GM19395 (cell line): ENCODE data around the gene CLDN8.

ENCODE experiments used
- ATAC-seq: cut with Tn5 transposase; IDR thresholded peaks from one replicate; pipeline ENCODE4 v1.9.1; 2021; ENCODE audit warnings: mild to moderate bottlenecking, moderate library complexity; ENCODE audit not compliant: unreplicated experiment

The CLDN8 gene

DNA sequence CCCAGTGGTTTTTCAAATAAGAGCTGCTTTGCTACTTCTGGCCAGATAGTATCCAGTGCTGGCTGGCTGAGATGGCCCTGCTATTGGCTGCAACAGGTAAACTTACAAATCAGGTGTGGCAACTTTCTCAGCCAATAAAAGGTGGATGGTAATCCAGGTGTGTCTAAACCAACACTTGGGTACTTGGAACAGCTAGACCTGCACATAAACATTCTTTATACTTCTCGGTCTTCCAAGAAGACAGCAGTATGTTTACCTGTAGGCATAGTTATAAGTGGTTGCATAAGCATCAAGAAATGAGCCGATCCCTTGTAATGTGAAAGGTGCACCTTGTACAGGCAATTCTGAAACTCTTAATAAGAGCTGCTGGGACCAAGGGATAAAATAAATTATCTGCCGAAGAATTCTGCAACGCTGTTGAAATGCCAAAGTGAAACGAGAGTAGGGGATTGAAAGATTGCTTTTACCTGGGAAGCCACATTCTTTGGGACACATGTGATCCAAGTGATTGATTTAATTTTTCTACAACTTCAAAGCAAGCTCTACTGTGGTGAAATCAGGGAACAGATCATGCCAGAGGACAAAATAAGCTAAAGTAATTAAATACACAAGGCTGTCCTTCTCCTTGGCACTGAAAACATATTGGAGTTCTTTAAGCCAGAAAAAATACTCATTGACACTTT, at the start of gene CLDN8:
Gene CLDN8 (minus strand): TSS at position 57 of the 683 bp plus-strand sequence. CDS start 172 bp downstream, outside the sequence.
- ATAC-seq, result no peak

DNA sequence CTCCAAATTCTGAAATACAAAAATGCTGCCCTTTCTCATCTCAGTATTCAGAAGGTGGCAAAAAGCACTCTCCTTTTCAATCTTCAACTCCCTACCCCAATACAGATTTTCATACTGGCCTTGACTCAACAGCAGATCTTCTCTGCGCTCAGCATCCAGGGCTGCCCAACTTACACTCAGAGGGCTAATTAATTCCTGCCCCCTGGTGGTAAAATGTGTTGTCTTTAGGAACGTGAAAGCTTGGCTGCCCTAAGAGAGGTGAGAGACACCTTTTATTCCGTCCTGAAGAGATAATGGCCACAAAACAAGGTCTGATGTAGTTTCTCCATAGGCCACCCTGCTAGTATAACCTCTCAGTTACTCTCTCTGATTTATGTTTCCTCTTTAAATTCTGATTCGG, 41.9 kb upstream of the CLDN8 start:
- no peak for ATAC-seq

DNA sequence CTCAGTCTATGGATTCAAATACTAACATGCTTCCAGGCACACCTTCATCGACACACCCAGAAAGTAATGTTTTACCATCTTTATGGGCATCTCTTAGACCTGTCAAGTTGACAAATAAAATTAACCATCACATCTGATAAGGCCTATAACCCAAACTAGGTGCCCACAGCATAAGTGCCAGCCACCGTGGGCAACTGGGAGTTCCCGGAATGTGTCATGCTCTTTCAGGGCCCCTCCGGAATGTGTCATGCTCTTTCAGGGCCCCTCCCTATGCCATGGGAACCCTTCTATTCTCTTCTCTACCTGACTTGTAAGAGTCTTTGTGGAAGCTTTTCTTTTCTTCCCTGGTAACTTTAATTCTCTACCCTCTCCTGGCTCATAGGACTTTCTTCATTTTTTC, 40.2 kb upstream of the CLDN8 start:
- ATAC-seq, result no peak

DNA sequence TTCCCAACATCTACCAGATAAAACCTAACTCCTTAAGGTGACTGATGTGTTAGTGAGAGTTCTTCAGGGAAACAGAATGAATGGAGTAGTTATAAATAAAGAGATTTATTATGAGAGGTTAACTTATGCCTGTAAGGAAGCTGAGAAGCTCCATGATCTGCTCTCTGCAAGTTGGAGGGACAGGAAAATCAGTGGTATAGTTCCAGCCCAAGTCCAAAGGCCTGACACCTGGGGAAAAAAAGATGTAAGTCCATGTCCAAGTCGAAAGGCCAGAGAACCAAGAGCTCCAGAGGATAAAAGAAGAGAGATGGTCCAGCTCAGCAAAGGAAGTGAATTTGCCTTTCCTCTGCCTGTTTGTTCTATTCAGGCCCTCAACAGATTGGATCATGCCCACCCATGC, 39.8 kb upstream of the CLDN8 start:
- ATAC-seq, result no peak

DNA sequence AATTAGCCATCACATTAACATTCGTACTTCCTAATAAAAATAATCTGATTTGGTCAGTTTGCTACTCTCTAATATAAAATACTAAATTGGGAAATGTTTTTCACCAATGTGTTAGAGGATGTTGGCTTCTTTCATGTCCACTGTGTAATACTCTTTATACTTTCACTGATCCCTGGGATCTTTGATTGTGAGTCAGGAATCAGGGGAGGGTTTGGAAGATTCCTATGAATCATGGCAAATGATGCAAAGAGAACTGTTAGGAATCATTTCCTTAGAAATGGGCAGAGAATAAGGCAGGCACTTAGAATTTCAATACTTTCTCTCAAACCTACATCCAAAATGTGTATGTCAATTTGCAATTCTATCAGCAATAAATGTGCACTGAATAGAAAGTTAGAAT, 35.9 kb upstream of the CLDN8 start:
- ATAC-seq, result no peak

DNA sequence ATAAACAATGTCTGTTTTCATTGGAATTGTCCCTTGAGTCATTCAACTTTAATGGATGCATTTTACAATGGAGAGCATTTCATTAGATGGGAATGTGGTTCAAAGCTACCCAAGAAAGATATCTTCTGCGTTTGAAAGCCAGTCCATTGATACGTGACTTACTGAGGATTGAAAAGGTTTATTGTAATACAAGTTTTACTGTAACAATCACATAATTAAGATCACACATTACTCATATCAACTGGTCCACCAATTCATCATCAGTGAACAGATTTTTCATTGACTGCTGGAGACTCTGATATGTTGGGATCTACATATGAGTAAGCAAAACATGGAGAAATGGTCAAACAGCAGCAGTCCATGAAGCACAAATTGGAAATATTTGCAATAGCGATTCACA, 34.0 kb upstream of the CLDN8 start:
- ATAC-seq, result no peak

DNA sequence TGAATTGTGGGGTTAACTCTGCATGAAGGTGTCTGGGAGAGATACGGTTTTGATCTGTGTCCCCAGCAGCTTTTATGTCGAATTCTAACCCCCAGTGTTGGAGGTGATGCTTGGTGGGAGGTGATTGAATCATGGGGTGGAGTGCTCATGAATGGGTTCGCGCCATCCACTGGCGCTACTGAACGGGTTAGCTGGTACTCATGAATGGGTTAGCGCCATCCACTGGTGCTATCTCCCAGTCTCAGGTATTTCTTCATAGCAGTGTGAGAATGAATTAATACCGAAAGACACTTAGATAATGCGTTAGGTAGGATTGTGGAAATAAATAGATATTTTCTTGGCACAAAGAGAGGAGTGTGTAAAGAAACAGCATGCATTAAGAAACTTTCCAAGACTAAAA, 32.9 kb upstream of the CLDN8 start:
- ATAC-seq, result no peak

DNA sequence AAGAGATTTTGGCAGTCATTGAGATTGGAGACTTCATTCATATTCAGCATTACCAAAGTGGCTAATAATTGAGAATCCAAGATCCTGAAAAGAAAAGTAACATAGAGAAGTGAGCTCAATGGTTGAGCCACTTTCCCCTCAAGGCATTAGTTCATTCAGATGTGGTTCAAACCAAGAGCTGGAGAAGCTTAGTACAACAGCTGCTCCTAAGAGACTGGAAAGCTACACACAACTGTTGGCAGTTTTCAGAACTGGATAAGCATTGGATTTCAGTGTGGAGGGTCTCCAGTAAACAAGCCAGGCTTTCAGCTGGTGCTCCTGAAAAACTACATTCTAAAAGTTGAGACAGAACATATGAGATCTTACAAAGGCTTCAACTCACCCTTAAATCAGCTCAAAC, 29.2 kb upstream of the CLDN8 start:
- ATAC-seq, result no peak

DNA sequence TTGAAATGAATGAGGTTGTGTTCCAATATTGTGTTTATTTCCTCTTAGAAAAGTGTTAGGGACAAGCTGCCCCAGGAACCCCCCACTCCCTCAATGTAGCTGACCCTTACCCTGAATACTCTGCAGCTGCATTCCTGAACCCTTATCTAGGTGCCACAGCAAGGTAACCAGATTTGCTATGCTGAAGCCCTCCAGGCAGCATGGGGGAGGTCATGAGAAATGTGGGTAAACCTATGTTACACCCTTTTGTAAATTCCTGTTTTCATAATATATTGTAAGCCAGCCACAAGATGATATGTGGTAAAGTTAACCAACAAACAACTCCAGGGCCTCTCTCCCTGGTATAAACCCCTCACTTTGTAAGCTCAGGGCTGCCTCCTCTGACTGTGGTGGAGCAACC, 27.8 kb upstream of the CLDN8 start:
- ATAC-seq, result no peak

DNA sequence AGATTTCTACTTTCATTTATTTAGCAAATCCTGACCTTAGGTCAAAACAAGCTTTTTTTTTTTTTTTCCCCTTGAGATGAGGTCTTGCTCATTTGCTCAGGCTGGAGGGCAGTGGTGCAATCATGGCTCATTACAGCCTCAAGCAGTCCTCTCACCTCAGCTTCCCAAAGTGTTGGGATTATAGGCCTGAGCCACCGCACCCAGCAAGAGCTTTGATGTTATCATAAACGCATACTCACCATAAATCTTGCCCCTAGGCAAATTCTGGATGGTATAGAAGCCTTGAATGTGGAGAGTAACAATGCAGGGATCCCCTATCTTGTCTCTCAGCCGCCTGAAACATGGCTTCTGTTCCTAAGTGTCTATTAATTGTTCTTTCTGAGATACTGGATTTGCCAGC, 24.8 kb upstream of the CLDN8 start:
- no peak for ATAC-seq

DNA sequence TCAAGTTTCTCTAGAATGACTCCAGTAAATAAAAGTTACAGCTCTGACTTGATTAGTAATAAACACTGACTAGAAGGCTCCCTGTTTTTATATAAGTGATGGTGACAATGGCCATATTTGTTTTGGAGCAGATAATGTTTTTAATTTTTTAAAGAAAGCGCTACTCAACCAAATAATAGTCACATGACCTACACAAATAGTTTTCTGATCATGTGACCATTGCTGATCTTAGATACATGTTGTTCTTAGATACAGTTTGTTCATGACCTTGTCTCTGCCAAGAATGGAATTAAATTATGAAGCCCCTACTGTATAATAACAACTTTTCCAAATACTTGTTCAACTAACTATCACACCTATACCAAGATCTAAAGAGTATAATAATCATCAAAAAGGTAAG, 22.3 kb upstream of the CLDN8 start:
- no peak for ATAC-seq

DNA sequence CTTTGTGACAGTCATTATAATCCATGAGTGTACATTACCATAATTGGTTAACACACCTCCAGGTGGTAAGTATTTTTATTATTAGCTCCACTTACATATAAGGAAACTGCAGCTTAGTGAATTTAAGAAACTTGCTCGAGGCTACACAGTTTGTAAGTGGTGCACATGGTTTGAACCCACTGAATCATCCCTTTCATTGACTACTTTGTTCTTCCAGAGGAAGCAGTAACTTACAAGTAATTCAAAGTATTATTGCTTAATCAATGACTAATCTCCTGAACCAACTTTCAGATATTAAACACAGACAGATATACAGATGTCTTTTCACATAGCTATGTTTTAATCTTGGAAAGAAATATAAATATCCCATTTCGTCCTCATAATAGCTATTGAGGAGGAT, 18.7 kb upstream of the CLDN8 start:
- no peak for ATAC-seq

DNA sequence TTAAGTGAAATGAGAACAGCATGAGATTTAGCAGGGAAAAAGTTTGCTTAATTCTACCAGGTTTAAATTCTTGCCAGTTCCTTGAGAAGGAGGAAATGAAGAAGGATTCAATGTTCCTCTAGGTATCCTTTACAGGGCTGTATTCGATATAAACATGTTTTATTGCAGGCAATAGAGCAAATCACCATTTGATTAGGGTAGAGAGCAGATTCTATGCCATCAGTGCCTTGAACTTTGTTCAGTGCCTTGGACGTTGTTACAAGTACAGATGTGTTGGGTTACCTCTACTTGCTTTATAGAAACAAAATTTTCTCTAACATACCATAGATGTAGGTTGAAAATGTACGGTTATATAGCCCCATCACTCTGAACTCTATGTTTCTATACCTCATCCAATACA, 18.2 kb upstream of the CLDN8 start:
- ATAC-seq, result no peak

DNA sequence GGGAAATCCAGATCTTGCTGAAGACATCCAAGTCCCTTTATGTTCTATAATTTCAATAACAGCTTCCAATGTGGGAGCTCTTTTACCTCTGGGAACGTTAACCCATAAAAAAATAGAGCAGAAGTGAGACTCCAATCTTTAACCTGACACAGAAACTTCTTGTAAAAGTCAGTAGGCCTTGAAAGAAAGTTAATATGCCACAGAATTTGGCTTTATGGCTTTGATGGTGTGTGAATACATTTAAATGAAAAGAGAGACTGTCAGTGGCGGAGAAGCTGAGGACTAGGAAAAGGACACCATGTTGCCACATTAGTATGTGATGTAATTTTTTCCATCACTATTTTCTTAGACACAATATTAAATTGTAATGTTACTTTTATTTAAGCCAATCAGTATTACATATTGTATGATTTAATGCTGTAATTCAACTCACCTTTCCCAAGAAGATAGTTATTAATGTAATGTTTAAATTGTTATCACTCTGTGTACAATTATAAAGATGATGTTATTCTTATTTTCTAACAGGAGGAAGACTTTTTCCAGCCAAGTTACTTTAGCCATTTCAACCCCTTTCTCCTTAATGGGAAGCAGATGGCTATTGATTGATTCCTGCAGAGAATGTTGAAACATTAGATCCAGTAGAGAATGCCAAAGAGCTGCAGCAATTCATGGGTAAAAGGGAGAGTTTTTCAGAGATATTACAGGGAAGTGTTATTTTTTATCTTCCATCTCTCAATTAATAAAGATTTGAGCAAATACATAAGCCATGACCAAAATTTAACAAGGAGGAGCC, 17.5 kb upstream of the CLDN8 start:
- ATAC-seq, result no peak

DNA sequence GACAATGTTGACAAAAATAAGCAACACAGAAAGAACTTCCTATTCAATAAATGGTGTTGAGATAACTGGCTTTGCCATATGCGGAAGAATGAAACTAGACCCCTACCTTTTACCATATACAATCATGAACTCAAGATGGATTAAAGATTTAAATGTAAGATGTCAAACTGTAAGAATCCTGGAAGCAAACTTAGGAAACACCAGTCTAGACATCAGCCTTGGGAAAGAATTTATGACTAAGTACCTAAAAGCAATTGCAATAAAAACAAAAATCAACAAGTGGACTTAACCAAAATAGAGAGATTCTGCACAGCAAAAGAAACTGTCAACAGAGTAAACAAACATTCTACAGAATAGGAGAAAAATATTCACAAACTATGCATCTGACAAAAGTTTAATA, 16.1 kb upstream of the CLDN8 start:
- no peak for ATAC-seq

DNA sequence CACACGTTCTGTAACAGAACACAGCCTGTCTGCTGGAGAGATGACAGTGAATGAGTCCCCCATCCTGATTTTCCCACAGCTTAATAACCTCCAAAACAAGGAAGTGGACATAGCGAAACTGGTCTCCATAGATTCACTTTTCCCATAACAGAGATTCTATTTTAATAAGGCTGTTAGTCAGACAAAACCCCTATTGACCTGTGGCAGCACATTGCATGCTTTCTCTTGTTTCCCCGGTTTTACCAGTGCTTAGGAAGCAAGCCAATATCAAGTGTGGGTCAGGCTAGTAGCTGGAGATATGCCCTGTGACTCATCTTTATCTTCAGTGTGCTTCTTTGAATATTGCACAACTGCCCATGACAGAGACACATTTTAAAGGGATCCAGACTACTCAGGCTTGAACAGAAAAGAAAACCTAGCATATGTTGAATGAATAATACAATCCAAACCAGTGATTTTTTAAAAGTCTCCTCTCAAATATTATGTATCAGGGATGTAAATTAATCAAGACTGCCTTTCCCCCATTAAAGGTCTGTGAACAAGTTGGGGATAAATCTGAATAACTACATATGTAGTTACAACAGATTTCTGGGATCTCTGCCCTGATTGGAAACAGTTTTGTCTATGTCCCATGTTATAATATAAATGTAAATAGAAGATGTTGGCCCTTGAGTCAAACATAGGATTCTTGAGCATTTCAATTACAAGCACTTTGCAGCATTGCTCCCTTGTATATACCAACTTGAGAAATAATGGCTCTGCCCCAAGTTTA, 11.9 kb upstream of the CLDN8 start:
- no peak for ATAC-seq

DNA sequence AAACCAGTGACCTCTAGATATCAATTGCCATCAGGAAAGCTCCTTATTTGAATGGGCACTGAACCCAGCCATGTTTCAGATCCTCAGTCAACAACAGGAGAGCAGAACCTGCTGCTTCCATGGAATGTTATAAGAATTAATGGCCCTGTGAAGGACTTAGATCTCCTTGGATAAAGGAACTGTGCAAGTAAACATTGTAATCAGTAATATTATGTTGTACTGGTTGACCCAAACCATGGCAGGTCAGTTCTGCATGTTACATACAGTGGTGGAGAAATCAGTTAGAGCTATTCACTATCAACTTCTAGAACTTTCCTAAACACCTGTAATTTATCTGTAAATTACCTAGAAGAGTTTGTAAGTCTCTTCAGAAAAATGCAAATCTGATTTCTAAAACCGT, 11.2 kb upstream of the CLDN8 start:
- no peak for ATAC-seq

DNA sequence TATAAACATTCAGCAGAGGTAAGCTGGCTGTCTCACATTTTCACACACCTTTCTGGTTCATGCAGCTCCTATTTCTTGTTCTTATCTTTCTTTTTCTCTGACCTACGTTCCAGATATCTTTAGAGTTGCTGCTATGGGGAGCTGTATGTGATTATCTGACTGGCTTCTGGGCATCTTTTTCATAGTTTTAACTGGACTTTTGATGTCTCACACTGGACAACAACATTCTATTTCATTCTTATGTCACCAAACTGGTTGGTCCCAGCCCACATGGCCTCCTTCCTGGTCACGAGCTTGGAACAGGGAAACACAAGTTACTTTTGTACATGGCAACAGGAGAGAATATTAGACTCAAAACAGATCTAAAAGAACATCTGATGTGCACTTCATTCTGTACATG, 7.7 kb upstream of the CLDN8 start:
- ATAC-seq, result no peak

DNA sequence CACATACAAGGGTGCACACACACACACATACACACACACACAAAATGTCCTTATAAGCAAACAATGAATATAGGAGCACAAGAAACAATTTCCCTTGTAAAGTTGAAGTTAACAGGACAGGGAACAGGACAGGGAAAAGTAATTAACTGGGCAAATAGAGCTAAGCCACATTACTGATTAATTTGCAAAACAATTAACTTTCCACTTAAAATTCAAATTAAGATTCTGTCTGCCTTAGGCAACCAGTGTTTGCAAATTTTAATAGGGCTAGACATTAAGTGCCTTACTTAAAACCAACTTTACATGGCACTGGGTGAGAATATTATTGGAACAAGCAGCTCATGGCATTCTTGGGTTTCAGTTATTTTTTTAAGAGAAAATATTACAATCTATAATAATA, 6.8 kb upstream of the CLDN8 start:
- ATAC-seq, result no peak

DNA sequence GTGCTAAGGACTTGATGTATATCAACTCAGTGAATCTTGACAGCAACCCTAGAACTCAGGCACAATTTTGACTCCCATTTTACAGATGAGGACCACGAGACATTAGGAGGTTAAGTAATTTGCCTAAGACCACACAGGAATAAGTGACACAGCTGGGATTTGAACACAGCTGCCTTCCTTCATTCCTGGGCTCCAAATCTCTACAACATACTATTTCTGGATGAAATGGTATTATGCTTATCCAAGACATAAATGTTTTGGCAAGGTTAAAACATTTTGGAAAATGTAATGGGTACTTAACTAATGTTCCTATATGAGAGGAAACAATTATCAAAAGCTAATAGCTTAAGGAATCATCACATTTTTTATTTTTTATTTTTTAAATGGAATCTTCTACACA, 4.8 kb downstream of the CLDN8 start:
- no peak for ATAC-seq

DNA sequence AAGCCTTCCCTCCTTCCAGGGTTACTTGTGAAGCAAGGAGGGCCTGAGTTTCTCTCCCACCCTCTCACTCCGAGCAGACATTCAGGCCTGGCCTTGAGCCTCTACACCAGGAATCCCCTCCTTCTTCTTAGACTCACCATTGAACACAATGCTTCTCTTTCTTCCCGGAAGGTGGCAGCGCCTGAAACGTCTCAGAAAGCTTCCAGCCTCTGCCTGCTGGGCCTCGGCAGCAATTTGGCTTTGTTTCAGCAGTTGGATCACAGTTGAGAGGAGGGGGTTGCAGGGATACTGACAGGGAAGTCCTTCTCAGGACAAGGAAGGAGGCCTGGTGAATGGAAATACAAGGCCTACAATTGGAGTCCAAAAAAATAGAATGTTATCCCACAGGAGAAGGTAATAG, 6.3 kb downstream of the CLDN8 start:
- ATAC-seq, result no peak

DNA sequence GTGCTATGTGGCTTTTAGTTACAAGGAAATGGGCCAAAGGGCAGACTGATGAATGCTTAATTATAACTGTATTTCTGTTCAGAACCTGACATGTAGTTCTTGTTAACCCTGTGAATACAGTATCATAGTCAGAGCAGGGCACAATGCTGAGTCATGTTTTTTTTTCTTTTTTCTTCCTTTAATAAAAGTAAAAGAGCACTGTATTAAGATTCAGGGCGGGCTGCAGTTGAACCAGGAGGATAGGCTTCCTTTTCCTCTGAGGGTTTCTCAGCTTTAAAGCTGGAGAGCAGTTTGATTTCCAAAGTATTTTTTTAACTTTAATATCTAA, 8.7 kb downstream of the CLDN8 start:
- ATAC-seq, result no peak
